Effector memory CD4-positive, alpha-beta T cell (primary cell): ENCODE measurements around the gene HHATL.

Experiments used
- DNase-seq, 3 donors: peaks; one replicate each; pipeline ENCODE4 v3.0.0-alpha.2; 2020
- H3K27ac ChIP-seq: 2 replicates; pipeline ENCODE4 v1.7.0; 2013; ENCODE audit warnings: mild to moderate bottlenecking, low read length, moderate library complexity; ENCODE audit not compliant: insufficient read depth, poor library complexity, severe bottlenecking
- H3K27me3 ChIP-seq: replicated peaks from 2 replicates; pipeline ENCODE4 v1.7.0; 2013; ENCODE audit warnings: mild to moderate bottlenecking, low read length; ENCODE audit not compliant: insufficient read depth, control insufficient read depth, poor library complexity, severe bottlenecking
- H3K36me3 ChIP-seq: 2 replicates; pipeline ENCODE4 v1.7.0; 2013; ENCODE audit warnings: mild to moderate bottlenecking, low read length, moderate library complexity; ENCODE audit not compliant: control insufficient read depth, insufficient read depth
- H3K4me1 ChIP-seq: 2 replicates; pipeline ENCODE4 v1.7.0; 2013; ENCODE audit warnings: low read length, mild to moderate bottlenecking; ENCODE audit not compliant: control insufficient read depth, insufficient read depth, poor library complexity, severe bottlenecking
- H3K4me3 ChIP-seq: 2 replicates; pipeline ENCODE4 v1.7.0; 2013; ENCODE audit warnings: low read length, low read depth, mild to moderate bottlenecking; ENCODE audit not compliant: insufficient read depth, poor library complexity, severe bottlenecking
- H3K9me3 ChIP-seq: 2 replicates; pipeline ENCODE4 v1.7.0; 2013; ENCODE audit warnings: mild to moderate bottlenecking, low read length, moderate library complexity; ENCODE audit not compliant: control insufficient read depth

Gene HHATL

GRCh38 chr3:42705962-42706585 is 3.5 kb upstream of the HHATL start:
- Histone ChIP-seq H3K9me3 (no peaks in the 10 kb centered on the region), H3K4me3 (no peak overlapping the region), H3K36me3 (no peaks in the 10 kb centered on the region), H3K27me3 (no peaks in the 10 kb centered on the region), H3K4me1 (no peaks in the 10 kb centered on the region), H3K27ac (no peak overlapping the region)
- no peak for DNase-seq

GRCh38 chr3:42705058-42705767 is 2.6 kb upstream of the HHATL start:
- no peak for DNase-seq
- no peaks in the 10 kb centered on the region for H3K4me1 ChIP-seq
- no peaks in the 10 kb centered on the region for H3K27me3 ChIP-seq
- H3K27ac ChIP-seq, result no peak overlapping the region
- no peaks in the 10 kb centered on the region for H3K36me3 ChIP-seq
- H3K4me3 ChIP-seq, result no peak overlapping the region
- H3K9me3 ChIP-seq, result no peaks in the 10 kb centered on the region

- no peaks in the 10 kb centered on the region for H3K27me3 ChIP-seq
- H3K27ac ChIP-seq, result no peak overlapping the region
- H3K9me3 ChIP-seq, result no peaks in the 10 kb centered on the region
- H3K4me3 ChIP-seq, result no peak overlapping the region
- peaks cover 2% of the 10 kb centered on the region for H3K4me1 ChIP-seq
- no peak for DNase-seq
- no peaks in the 10 kb centered on the region for H3K36me3 ChIP-seq
Observed at GRCh38 chr3:42704136-42704841, 1.7 kb upstream of the HHATL start.

- no peaks in the 10 kb centered on the region for H3K27me3 ChIP-seq
- no peak overlapping the region for H3K4me3 ChIP-seq
- no peak overlapping the region for H3K27ac ChIP-seq
- DNase-seq, result no peak
- peaks cover 5% of the 10 kb centered on the region for H3K4me1 ChIP-seq
- no peaks in the 10 kb centered on the region for H3K36me3 ChIP-seq
- H3K9me3 ChIP-seq, result no peaks in the 10 kb centered on the region
Observed at GRCh38 chr3:42703695-42704025, 1.1 kb upstream of the HHATL start.

- Histone ChIP-seq H3K27me3 (no peaks in the 10 kb centered on the region), H3K4me1 (peaks cover 7% of the 10 kb centered on the region)
- DNase-seq, result no peak
Observed at GRCh38 chr3:42702982-42703694, 540 bp upstream of the HHATL start.

GRCh38 chr3:42701371-42702065 is 1.1 kb downstream of the HHATL start:
- DNase-seq, result peak; percentile 18 to 24 (median 18)
- no peaks in the 10 kb centered on the region for H3K36me3 ChIP-seq
- no peaks in the 10 kb centered on the region for H3K27me3 ChIP-seq
- no peak overlapping the region for H3K27ac ChIP-seq
- peaks cover 7% of the 10 kb centered on the region for H3K4me1 ChIP-seq
- H3K4me3 ChIP-seq, result no peak overlapping the region
- H3K9me3 ChIP-seq, result no peaks in the 10 kb centered on the region

More at GRCh38 chr3:42702982-42703694, 540 bp upstream of the HHATL start:
- no peak overlapping the region for H3K27ac ChIP-seq
- H3K9me3 ChIP-seq, result no peaks in the 10 kb centered on the region
- H3K36me3 ChIP-seq, result no peaks in the 10 kb centered on the region
- no peak overlapping the region for H3K4me3 ChIP-seq

- Histone ChIP-seq H3K36me3 (no peaks in the 10 kb centered on the region), H3K4me3 (no peak overlapping the region), H3K27ac (no peak overlapping the region), H3K27me3 (no peaks in the 10 kb centered on the region), H3K9me3 (no peaks in the 10 kb centered on the region), H3K4me1 (peaks cover 7% of the 10 kb centered on the region)
- DNase-seq, result no peak
Observed at GRCh38 chr3:42700366-42701288, 2.0 kb downstream of the HHATL start.

GRCh38 chr3:42699511-42699971 is 3.1 kb downstream of the HHATL start:
- no peaks in the 10 kb centered on the region for H3K36me3 ChIP-seq
- no peak overlapping the region for H3K4me3 ChIP-seq
- H3K4me1 ChIP-seq, result peaks cover 7% of the 10 kb centered on the region
- no peaks in the 10 kb centered on the region for H3K9me3 ChIP-seq
- H3K27ac ChIP-seq, result no peak overlapping the region
- DNase-seq, result no peak
- H3K27me3 ChIP-seq, result no peaks in the 10 kb centered on the region

- no peak overlapping the region for H3K27ac ChIP-seq
- H3K27me3 ChIP-seq, result no peaks in the 10 kb centered on the region
- no peak for DNase-seq
- no peak overlapping the region for H3K4me3 ChIP-seq
- no peaks in the 10 kb centered on the region for H3K36me3 ChIP-seq
- H3K4me1 ChIP-seq, result peaks cover 7% of the 10 kb centered on the region
- H3K9me3 ChIP-seq, result no peaks in the 10 kb centered on the region
Observed at GRCh38 chr3:42698911-42699230, 3.7 kb downstream of the HHATL start.
